DMS53 (cell line): ENCODE results near the gene DROSHA.
"Not testable (repeated sequence)": the region's sequence is repeated elsewhere in the genome, so short reads cannot be mapped to it uniquely, and the experiment has no call there.

ENCODE experiments used
- DNase-seq: peaks from one replicate; lab custom pipeline; 2025; lab: John Stamatoyannopoulos, UW

DROSHA gene

GRCh38 chr5:31531888-31532547, at the start of gene DROSHA, which contains the start of gene C5orf22:
TSS of gene DROSHA (minus strand) at chr5:31532093. CDS start at chr5:31529059, 3,034 bp downstream.
TSS of gene C5orf22 (plus strand) at chr5:31532301. CDS start at chr5:31532393, 92 bp downstream.
- peak; percentile 97 for DNase-seq

GRCh38 chr5:31579558-31579957, 47.7 kb upstream of the DROSHA start:
- DNase-seq, result no peak

- no peak for DNase-seq
Measured at GRCh38 chr5:31577438-31577837, 45.5 kb upstream of the DROSHA start.

GRCh38 chr5:31574772-31575171, 42.9 kb upstream of the DROSHA start:
- DNase-seq, result no peak

- no peak for DNase-seq
Measured at GRCh38 chr5:31573494-31574142, 41.7 kb upstream of the DROSHA start.

- no peak for DNase-seq
Measured at GRCh38 chr5:31569068-31569467, 37.2 kb upstream of the DROSHA start.

- no peak for DNase-seq
Measured at GRCh38 chr5:31568302-31568835, 36.5 kb upstream of the DROSHA start.

GRCh38 chr5:31566362-31566761, 34.5 kb upstream of the DROSHA start:
- DNase-seq, result not testable (repeated sequence)

- no peak for DNase-seq
Measured at GRCh38 chr5:31563216-31563615, 31.3 kb upstream of the DROSHA start.

GRCh38 chr5:31561946-31562345, 30.1 kb upstream of the DROSHA start:
- DNase-seq, result no peak

GRCh38 chr5:31559942-31560341, 28.0 kb upstream of the DROSHA start:
- DNase-seq, result no peak

- no peak for DNase-seq
Measured at GRCh38 chr5:31556461-31556860, 24.6 kb upstream of the DROSHA start.

GRCh38 chr5:31554552-31554951, 22.7 kb upstream of the DROSHA start:
- DNase-seq, result no peak

GRCh38 chr5:31553863-31554262, 22.0 kb upstream of the DROSHA start:
- no peak for DNase-seq

GRCh38 chr5:31551878-31552277, 20.0 kb upstream of the DROSHA start:
- DNase-seq, result no peak

- DNase-seq, result not testable (repeated sequence)
Measured at GRCh38 chr5:31549114-31549513, 17.2 kb upstream of the DROSHA start.

GRCh38 chr5:31537851-31538250, 6.0 kb upstream of the DROSHA start:
- DNase-seq, result no peak

- DNase-seq, result no peak
Measured at GRCh38 chr5:31537349-31537748, 5.5 kb upstream of the DROSHA start.

- no peak for DNase-seq
Measured at GRCh38 chr5:31536873-31537272, 5.0 kb upstream of the DROSHA start.

GRCh38 chr5:31534527-31535046, 2.7 kb upstream of the DROSHA start:
- no peak for DNase-seq

- DNase-seq, result peak; percentile 49
Measured at GRCh38 chr5:31531543-31531887, 378 bp downstream of the DROSHA start.

- peak; percentile 10 for DNase-seq
Measured at GRCh38 chr5:31530541-31531265, 1.2 kb downstream of the DROSHA start.

GRCh38 chr5:31523041-31523440, 8.9 kb downstream of the DROSHA start:
- DNase-seq, result no peak
